CD4-positive, alpha-beta T cell (primary cell): ENCODE data around the gene GGTLC2. TPM values are rescaled to one million over a fixed set of nuclear protein-coding genes. Genes with fewer than 3 reads are reported as not detected.

ENCODE experiments used
- ATAC-seq: fragments of 200-7000 bp; cut with Tn5 transposase; one replicate; pipeline ENCODE4 v1.10.0; 2022; ENCODE audit warnings: mild to moderate bottlenecking; ENCODE audit not compliant: poor library complexity
- CTCF ChIA-PET: fragments of 350-600 bp; sonication (Branson Sonifier 250); formaldehyde crosslinking; loops from one replicate; lab custom pipeline; 2021; ENCODE audit warnings: antibody characterized with exemption, inconsistent platforms; lab: Charles Lee
- POLR2A ChIA-PET: fragments of 350-600 bp; sonication (Branson Sonifier 250); formaldehyde crosslinking; loops from one replicate; lab custom pipeline; 2021; ENCODE audit warnings: antibody characterized with exemption, inconsistent platforms; lab: Charles Lee
- DNase-seq, 14 experiments: peaks; one replicate each; pipeline ENCODE4 v3.0.0-alpha.2; 2013 to 2020; ENCODE audit warnings: mixed read lengths in 2 of 14
- H3K27ac ChIP-seq, 2 donors: one replicate each; pipeline versions ENCODE4 v1.5.1 to v1.7.0; 2013; ENCODE audit warnings: low read length in 2 of 2, low read depth in 1 of 2, mild to moderate bottlenecking in 1 of 2
- H3K27me3 ChIP-seq, 2 experiments: 1 replicate in 1 of 2; 2 replicates in 1 of 2; pipeline versions ENCODE4 v1.6.1 to v1.7.0; 2013; ENCODE audit warnings: low read length in 2 of 2, control low read depth in 1 of 2, mild to moderate bottlenecking in 1 of 2, moderate library complexity in 1 of 2; ENCODE audit not compliant: insufficient read depth in 2 of 2, control insufficient read depth in 1 of 2
- H3K36me3 ChIP-seq: one replicate; pipeline ENCODE4 v1.6.1; 2013; ENCODE audit warnings: low read length, control low read depth; ENCODE audit not compliant: insufficient read depth
- H3K4me1 ChIP-seq: one replicate; pipeline ENCODE4 v1.6.1; 2013; ENCODE audit warnings: low read length, control low read depth; ENCODE audit not compliant: insufficient read depth
- H3K4me3 ChIP-seq: one replicate; pipeline ENCODE4 v1.5.1; 2013; ENCODE audit warnings: mild to moderate bottlenecking, low read length, moderate library complexity
- H3K9me3 ChIP-seq, 2 experiments: 1 replicate in 1 of 2; 2 replicates in 1 of 2; pipeline versions ENCODE4 v1.6.1 to v1.7.0; 2013; ENCODE audit warnings: low read length in 2 of 2, mild to moderate bottlenecking in 2 of 2, control low read depth in 1 of 2, moderate library complexity in 1 of 2; ENCODE audit not compliant: control insufficient read depth in 1 of 2, insufficient read depth in 1 of 2
- H3K27ac Mint-ChIP-seq: one replicate; pipeline ENCODE4 v1.8.0; 2020; ENCODE audit warnings: mixed read lengths
- H3K27me3 Mint-ChIP-seq: one replicate; pipeline ENCODE4 v1.8.0; 2021; ENCODE audit warnings: mixed read lengths
- H3K36me3 Mint-ChIP-seq: one replicate; pipeline ENCODE4 v1.8.0; 2021; ENCODE audit warnings: low read depth, mixed read lengths
- H3K4me1 Mint-ChIP-seq: one replicate; pipeline ENCODE4 v1.8.0; 2021; ENCODE audit warnings: low read depth, mixed read lengths
- H3K4me3 Mint-ChIP-seq: one replicate; pipeline ENCODE4 v1.8.0; 2020; ENCODE audit warnings: mild to moderate bottlenecking, mixed read lengths
- H3K9me3 Mint-ChIP-seq: one replicate; pipeline ENCODE4 v1.8.0; 2020; ENCODE audit warnings: mixed read lengths
- CTCF ChIP-seq: fragments of 200-600 bp; IDR thresholded peaks from one replicate; pipeline ENCODE4 v1.8.0; 2022; ENCODE audit warnings: antibody characterized with exemption, mild to moderate bottlenecking
- intact Hi-C, 2 experiments: fragments of 100-400 bp; cut with DNase I in 1 of 2; cut with micrococcal nuclease in 1 of 2; formaldehyde crosslinking; loops; one replicate each; pipeline versions ENCODE4 v1.15.1 to v1.9.0; 2023 to 2025; cut with DNase I, micrococcal nuclease
- total RNA-seq, 174 experiments: library from RNA in 2 of 174; stranded (reverse) in 2 of 174; gene quantifications; one replicate each; pipeline ENCODE4 v1.2.3 and lab custom pipeline; 2021 to 2026

Gene GGTLC2
- total RNA-seq, 2 experiments from 2014 or later: not detected

DNA sequence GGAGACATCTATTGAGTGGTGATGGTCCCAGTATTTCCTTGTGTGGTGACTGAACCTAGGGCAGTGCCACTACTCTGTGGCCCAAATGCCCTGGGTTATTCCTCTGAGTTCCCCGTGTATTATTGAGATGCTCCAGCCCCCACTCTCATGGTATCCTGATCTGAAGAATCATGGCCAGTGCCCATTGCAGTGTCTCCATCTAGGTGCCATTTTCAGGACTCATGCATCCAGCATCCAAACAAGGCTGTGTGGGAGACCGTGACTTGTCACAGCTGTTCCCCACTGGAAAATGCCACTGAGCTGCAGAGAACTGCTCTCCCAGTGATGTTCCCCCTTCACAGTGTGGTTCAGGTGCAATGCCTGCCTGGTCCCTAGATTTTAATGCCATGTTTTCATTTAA is 24.7 kb downstream of the GGTLC2 start:
- H3K27me3 Mint-ChIP-seq: peaks cover 3% of the 10 kb centered on the region
- ATAC-seq: no peak
- no peaks in the 10 kb centered on the region for H3K9me3 ChIP-seq

GRCh38 chr22:22670076-22670795 is 25.8 kb downstream of the GGTLC2 start:
- DNase-seq: no peak
- Mint-ChIP-seq H3K4me1 (no peaks in the 10 kb centered on the region), H3K4me3 (no peak overlapping the region), H3K36me3 (no peaks in the 10 kb centered on the region), H3K27me3 (peaks cover 10% of the 10 kb centered on the region), H3K9me3 (no peaks in the 10 kb centered on the region), H3K27ac (no peak overlapping the region)
- Histone ChIP-seq H3K4me3 (no peak overlapping the region), H3K9me3 (no peaks in the 10 kb centered on the region), H3K27ac (no peak overlapping the region), H3K27me3 (no peaks in the 10 kb centered on the region), H3K4me1 (no peaks in the 10 kb centered on the region), H3K36me3 (no peaks in the 10 kb centered on the region)
- POLR2A ChIA-PET: no interaction called here
- intact Hi-C loops: no loop called here
- CTCF ChIA-PET: no interaction called here
- no peak for TF ChIP-seq CTCF
- ATAC-seq: no peak

More for the DNA sequence above, 24.7 kb downstream of the GGTLC2 start:
- ChIA-PET POLR2A (no interaction called here), CTCF (no interaction called here)
- H3K4me3 ChIP-seq: no peak overlapping the region
- H3K27ac ChIP-seq: no peak overlapping the region
- intact Hi-C loops: no loop called here
- TF ChIP-seq CTCF: no peak
- Mint-ChIP-seq H3K4me1 (no peaks in the 10 kb centered on the region), H3K9me3 (no peaks in the 10 kb centered on the region), H3K4me3 (no peak overlapping the region), H3K36me3 (no peaks in the 10 kb centered on the region), H3K27ac (no peak overlapping the region)
- no peaks in the 10 kb centered on the region for H3K27me3 ChIP-seq
- no peaks in the 10 kb centered on the region for H3K36me3 ChIP-seq
- no peak for DNase-seq
- no peaks in the 10 kb centered on the region for H3K4me1 ChIP-seq

- no peak overlapping the region for H3K27ac Mint-ChIP-seq
- POLR2A ChIA-PET: no interaction called here
- CTCF ChIA-PET: no interaction called here
- H3K4me1 Mint-ChIP-seq: no peaks in the 10 kb centered on the region
- Histone ChIP-seq H3K9me3 (no peaks in the 10 kb centered on the region), H3K36me3 (no peaks in the 10 kb centered on the region), H3K27me3 (no peaks in the 10 kb centered on the region), H3K27ac (no peak overlapping the region), H3K4me3 (no peak overlapping the region), H3K4me1 (no peaks in the 10 kb centered on the region)
- intact Hi-C loops: no loop called here
- H3K4me3 Mint-ChIP-seq: no peak overlapping the region
- no peak for TF ChIP-seq CTCF
- no peak for ATAC-seq
- no peak for DNase-seq
- H3K9me3 Mint-ChIP-seq: no peaks in the 10 kb centered on the region
- H3K36me3 Mint-ChIP-seq: no peaks in the 10 kb centered on the region
- H3K27me3 Mint-ChIP-seq: peaks cover 10% of the 10 kb centered on the region
Measured at GRCh38 chr22:22671506-22671905, 27.1 kb downstream of the GGTLC2 start.
